GM12878 (cell line): ENCODE measurements around the gene SULT1A2.

Experiments used
- CEBPB ChIP-seq, 2 experiments: fragments of 150-350 bp in 1 of 2; IDR thresholded peaks; 2 replicates each; pipeline ENCODE4 v1.6.1; 2012 to 2014; ENCODE audit warnings: low read depth in 2 of 2, low read length in 2 of 2, borderline replicate concordance in 1 of 2, inconsistent platforms in 1 of 2
- CHD2 ChIP-seq: IDR thresholded peaks from 2 replicates; pipeline ENCODE4 v1.6.1; 2011; ENCODE audit warnings: low read depth, low read length, improper control_type of control experiment, borderline replicate concordance
- CTCF ChIP-seq, 3 experiments: IDR thresholded peaks in 2 of 3; conservative IDR thresholded peaks in 1 of 3; 2 replicates each; pipeline ENCODE4 v1.5.1; 2011; ENCODE audit warnings: low read depth in 3 of 3, low read length in 3 of 3, mild to moderate bottlenecking in 3 of 3, control low read depth in 2 of 3, moderate library complexity in 2 of 3, inconsistent platforms in 1 of 3, mixed read lengths in 1 of 3; ENCODE audit not compliant: control insufficient read depth in 2 of 3, insufficient read depth in 1 of 3; ENCODE audit errors: extremely low read depth in 1 of 3
- KLF5 ChIP-seq: fragments of 450-650 bp; IDR thresholded peaks from 2 replicates; pipeline ENCODE4 v1.6.1; 2014; ENCODE audit warnings: mild to moderate bottlenecking; ENCODE audit not compliant: partially characterized antibody
- RFX5 ChIP-seq: IDR thresholded peaks from 2 replicates; pipeline ENCODE4 v1.6.1; 2011; ENCODE audit warnings: low read depth, low read length, improper control_type of control experiment
- SMC3 ChIP-seq: IDR thresholded peaks from 2 replicates; pipeline ENCODE4 v1.6.1; 2011; ENCODE audit warnings: low read length, improper control_type of control experiment, borderline replicate concordance

DNA sequence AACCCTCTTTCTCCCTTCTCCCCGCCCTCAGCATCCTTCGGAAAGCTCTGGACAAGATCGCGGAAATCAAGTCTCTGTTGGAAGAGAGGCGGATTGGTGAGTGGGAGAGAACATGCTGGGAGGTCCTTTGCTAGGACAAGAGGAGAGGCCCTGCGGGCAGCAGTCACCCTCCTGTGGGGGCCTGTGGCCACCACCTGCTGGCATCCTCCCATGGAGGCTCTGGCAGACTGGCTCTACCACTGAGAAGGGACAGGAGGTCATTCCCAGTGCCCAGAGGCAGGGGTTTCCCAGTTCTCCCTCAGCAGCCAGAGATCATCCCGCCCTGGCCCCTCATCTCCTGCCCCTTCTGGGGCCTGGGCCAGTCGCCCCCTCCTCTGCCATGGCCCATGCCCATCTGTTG, 7.8 kb downstream of the SULT1A2 start:
- no peak for TF ChIP-seq SMC3
- no peak for TF ChIP-seq CTCF (IDR thresholded peaks at IDR 0.05 in 2 of 3, conservative IDR thresholded peaks at IDR 0.05 in 1 of 3; ENCODE audit: control insufficient read depth in 2 of 3, extremely low read depth in 1 of 3, insufficient read depth in 1 of 3, low read depth in 3 of 3, low read length in 3 of 3)
- TF ChIP-seq CHD2 = no peak
- no peak for TF ChIP-seq KLF5
- no peak for TF ChIP-seq CEBPB (IDR thresholded peaks at IDR 0.05; ENCODE audit: borderline replicate concordance in 1 of 2, low read depth in 2 of 2, low read length in 2 of 2)
- no peak for TF ChIP-seq RFX5
